ENCODE data around the gene TSHZ3. TPM values are rescaled to one million over a fixed set of nuclear protein-coding genes. Genes with fewer than 3 reads are reported as not detected.

Gene TSHZ3
- total RNA-seq, 1 experiment from 2014 or later = 17.8 TPM

GRCh38 chr19:31289381-31289880, 59.8 kb downstream of the TSHZ3 start:
- no peak for DNase-seq (ENCODE audit: low read depth)

GRCh38 chr19:31286491-31286890, 62.7 kb downstream of the TSHZ3 start:
- peak; percentile 20 for DNase-seq (ENCODE audit: low read depth)

GRCh38 chr19:31285744-31286143, 63.5 kb downstream of the TSHZ3 start:
- DNase-seq (ENCODE audit: low read depth) = peak; percentile 94

GRCh38 chr19:31284621-31285020, 64.6 kb downstream of the TSHZ3 start:
- no peak for DNase-seq (ENCODE audit: low read depth)

- no peak for DNase-seq (ENCODE audit: low read depth)
Observed at GRCh38 chr19:31283701-31284100, 65.5 kb downstream of the TSHZ3 start.

- DNase-seq (ENCODE audit: low read depth) = no peak
Observed at GRCh38 chr19:31282346-31282745, 66.9 kb downstream of the TSHZ3 start.

- no peak for DNase-seq (ENCODE audit: low read depth)
Observed at GRCh38 chr19:31280287-31281006, 68.8 kb downstream of the TSHZ3 start.

- no peak for DNase-seq (ENCODE audit: low read depth)
Observed at GRCh38 chr19:31279436-31279765, 69.8 kb downstream of the TSHZ3 start.

GRCh38 chr19:31278555-31279435, 70.4 kb downstream of the TSHZ3 start:
- no peak for DNase-seq (ENCODE audit: low read depth)

GRCh38 chr19:31277516-31277915, 71.7 kb downstream of the TSHZ3 start:
- no peak for DNase-seq (ENCODE audit: low read depth)

- DNase-seq (ENCODE audit: low read depth) = no peak
Observed at GRCh38 chr19:31276831-31277230, 72.4 kb downstream of the TSHZ3 start.

GRCh38 chr19:31275068-31275334, 74.2 kb downstream of the TSHZ3 start:
- DNase-seq (ENCODE audit: low read depth) = no peak

GRCh38 chr19:31274251-31275067, 74.8 kb downstream of the TSHZ3 start:
- DNase-seq (ENCODE audit: low read depth) = no peak

- DNase-seq (ENCODE audit: low read depth) = no peak
Observed at GRCh38 chr19:31272583-31273106, 76.6 kb downstream of the TSHZ3 start.

GRCh38 chr19:31271306-31271911, 77.8 kb downstream of the TSHZ3 start:
- DNase-seq (ENCODE audit: low read depth) = no peak

- DNase-seq (ENCODE audit: low read depth) = peak; percentile 41
Observed at GRCh38 chr19:31270897-31271296, 78.3 kb downstream of the TSHZ3 start.

GRCh38 chr19:31269425-31270127, 79.7 kb downstream of the TSHZ3 start:
- peak; percentile 34 for DNase-seq (ENCODE audit: low read depth)

GRCh38 chr19:31268751-31269383, 80.4 kb downstream of the TSHZ3 start:
- no peak for DNase-seq (ENCODE audit: low read depth)

- no peak for DNase-seq (ENCODE audit: low read depth)
Observed at GRCh38 chr19:31266731-31267130, 82.5 kb downstream of the TSHZ3 start.

- no peak for DNase-seq (ENCODE audit: low read depth)
Observed at GRCh38 chr19:31266196-31266595, 83.0 kb downstream of the TSHZ3 start.
